T-helper 9 cell (primary cell): Measurements from ENCODE around the gene ST3GAL2.
"Not testable (repeated sequence)": the region's sequence is repeated elsewhere in the genome, so short reads cannot be mapped to it uniquely, and the experiment has no call there.

Experiments
- DNase-seq: peaks from one replicate; pipeline ENCODE4 v3.0.0-alpha.2; 2020

The ST3GAL2 gene

DNA sequence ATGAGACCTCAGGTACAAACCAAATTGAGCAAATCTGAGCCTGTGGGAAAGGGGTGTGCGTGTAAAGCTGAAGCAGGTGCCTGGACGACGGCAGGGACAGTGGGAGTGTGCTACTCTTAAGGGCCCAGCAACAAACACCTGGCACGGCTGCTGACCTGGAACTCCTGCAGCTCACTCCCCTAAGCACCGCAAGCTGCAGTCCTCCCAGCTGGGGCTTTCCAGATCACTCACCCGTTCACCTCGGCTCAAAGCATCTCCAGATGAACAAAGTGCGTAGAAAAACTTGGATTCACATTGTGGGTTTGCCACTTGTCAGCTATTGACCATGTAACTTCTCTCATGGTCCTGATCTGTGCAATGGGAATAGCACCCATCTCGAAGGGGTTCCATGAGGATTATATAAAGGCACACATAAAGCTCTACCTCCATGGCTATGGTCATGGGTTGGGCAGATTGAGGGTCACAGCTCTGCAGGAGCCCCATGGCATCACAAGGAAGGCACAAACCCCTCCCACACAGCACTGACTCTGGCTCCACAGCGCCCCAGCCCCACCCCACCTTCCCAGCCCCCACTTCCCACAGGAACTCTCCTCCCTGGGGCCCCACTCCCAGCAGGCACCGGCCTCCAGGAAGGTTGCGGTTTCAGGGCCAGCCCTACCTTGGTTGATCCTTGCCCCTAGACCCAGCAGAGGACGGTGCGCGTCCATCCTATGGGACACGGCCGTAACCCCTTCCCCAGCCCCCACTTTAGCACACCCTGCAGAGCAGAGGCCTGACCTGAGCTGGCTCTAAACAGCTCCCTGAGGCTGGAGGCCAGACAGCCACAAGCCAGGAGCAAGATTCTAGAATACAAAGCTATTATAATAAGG lies 21.9 kb downstream of the ST3GAL2 start:
- no peak for DNase-seq

- not testable (repeated sequence) for DNase-seq
Observed at GRCh38 chr16:70413572-70413971, 25.3 kb downstream of the ST3GAL2 start.

- DNase-seq: no peak
Observed at GRCh38 chr16:70412385-70412784, 26.5 kb downstream of the ST3GAL2 start.

- DNase-seq: no peak
Observed at GRCh38 chr16:70410734-70411133, 28.2 kb downstream of the ST3GAL2 start.

DNA sequence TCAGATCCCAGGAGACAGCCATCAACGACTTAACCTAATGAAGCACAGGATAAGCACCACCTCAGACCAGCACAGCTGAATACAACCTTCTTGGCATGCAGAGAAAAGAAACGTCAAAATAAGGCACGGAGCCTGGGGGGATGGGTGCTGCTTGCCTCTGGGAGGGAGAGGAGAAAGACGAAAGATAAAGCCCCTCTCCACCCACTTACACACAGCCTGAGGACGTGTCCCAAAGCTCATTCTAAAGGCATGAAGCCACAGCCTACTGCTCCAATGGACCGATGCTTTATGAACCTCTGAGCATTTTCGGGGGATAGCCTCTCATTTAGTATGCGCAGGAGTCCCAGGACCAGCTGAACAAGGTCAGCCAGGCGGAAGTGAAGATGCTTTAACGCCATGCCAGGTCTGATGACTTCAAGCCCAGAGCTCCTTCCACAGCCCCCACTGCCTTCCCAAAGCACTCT lies 31.1 kb downstream of the ST3GAL2 start:
- DNase-seq: no peak

GRCh38 chr16:70406104-70406503 lies 32.8 kb downstream of the ST3GAL2 start:
- DNase-seq: not testable (repeated sequence)

- no peak for DNase-seq
Observed at GRCh38 chr16:70402916-70403659, 35.8 kb downstream of the ST3GAL2 start.

- DNase-seq: no peak
Observed at GRCh38 chr16:70399951-70400350, 38.9 kb downstream of the ST3GAL2 start.

- DNase-seq: no peak
Observed at GRCh38 chr16:70399381-70399780, 39.5 kb downstream of the ST3GAL2 start.

DNA sequence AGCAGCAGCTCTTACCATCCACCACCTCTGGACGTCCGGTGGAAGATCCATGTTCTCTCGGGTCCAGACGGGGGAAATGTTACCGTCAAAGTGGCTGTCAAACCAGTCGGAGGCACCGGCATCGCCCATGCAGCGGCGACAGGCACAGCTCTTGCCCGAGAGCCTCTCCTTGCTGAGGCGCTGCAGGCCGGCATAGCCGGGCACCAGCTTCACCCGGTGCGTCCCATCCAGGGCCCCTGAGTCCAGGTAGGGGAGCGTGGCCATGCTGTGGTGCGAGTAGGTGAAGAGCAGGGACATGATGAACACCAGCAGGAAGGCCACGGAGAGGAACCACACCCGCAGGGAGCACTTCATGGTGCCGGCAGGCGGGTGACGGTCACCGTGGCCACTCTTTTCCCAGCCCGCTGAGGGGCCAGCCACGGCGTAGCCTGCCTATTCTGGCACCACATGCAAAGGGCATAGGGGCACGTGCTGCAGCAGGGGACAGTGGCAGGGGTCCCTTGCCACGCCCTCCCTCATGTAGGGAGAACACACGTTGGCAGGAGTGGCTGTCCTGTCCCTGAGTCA lies 40.6 kb downstream of the ST3GAL2 start:
- no peak for DNase-seq

GRCh38 chr16:70396246-70396904 lies 42.5 kb downstream of the ST3GAL2 start:
- no peak for DNase-seq

- peak; percentile 55 for DNase-seq
Observed at GRCh38 chr16:70395345-70395901, 43.5 kb downstream of the ST3GAL2 start.

DNA sequence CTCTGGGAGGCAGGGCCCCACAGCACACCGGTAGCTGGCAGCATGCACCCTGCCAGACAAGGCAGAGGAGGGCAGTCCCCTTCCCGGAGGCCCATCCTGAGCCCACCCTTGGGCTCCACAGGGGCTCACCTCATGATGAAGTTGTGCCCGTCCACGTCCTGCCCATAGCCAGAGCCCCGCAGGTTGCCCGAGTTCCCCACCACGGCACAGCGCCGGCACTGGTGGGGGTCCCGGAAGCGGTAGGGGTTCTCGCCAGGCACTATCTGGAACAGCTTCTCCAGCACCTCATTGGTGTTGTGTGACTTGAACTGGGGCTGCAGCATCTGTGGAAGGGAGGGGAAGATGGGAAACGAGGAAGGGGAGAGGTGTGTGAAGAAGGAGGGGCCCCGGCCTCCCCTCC lies 44.0 kb downstream of the ST3GAL2 start:
- no peak for DNase-seq

DNA sequence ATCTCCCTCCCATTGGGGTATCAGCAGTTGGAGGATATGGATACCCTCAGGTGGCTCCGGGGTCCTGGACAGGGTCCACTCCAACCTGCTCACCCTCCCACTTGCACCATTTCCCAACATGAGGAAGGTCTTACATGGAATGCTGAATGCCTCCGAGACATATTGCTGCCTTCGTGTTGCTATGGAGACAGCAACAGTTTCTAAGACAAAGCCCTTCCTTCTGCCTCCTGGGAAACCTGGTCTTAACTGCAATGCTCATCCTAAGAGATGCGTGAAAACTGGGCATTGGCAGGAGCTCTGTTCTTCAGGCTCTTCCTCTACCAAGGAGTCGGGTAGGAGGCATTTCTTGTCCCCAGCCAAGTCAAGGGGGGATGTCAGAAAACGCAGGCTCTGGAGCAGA lies 45.2 kb downstream of the ST3GAL2 start:
- no peak for DNase-seq

DNA sequence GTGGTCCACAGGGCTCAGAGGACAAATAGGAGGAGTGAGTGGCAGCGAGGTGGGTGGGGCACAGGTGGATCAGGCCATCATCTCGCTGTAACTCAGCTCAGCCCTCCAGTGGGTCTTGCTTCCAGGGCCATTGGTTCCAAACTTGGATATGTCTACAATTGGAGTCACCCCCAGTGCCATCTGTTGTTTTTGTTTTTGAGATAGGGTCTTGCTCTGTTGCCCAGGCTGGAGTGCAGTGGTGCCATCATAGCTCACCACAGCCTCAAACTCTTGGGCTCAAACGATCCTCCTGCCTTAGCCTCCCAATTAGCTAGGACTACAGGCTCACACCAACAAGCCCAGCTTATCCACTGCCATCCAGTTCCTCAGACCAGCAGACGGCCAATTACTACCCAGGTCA lies 46.3 kb downstream of the ST3GAL2 start:
- no peak for DNase-seq

- DNase-seq: no peak
Observed at GRCh38 chr16:70391881-70392481, 46.9 kb downstream of the ST3GAL2 start.

GRCh38 chr16:70391446-70391845 lies 47.5 kb downstream of the ST3GAL2 start:
- DNase-seq: no peak

DNA sequence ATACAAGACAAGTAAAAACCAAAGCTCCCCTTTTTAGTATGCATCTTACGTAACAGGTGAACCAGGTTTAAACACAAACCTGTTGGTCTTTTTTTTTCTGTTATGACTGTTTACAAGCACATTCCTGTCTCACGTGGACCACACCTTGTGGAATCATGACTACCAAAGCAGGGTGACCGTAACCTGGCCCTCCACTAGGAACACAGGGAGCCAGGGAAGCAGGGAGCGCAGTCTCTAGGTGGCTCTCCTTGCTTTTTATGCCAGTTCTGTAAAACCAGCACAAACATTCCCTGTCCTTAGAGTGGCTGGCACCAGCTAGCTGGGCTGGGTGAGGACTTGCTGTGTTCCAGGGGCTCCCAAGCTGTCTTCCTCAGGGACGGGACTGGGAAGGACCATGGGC lies 48.1 kb downstream of the ST3GAL2 start:
- DNase-seq: no peak

GRCh38 chr16:70388006-70388680 lies 50.8 kb downstream of the ST3GAL2 start:
- no peak for DNase-seq

GRCh38 chr16:70386289-70386986 lies 52.5 kb downstream of the ST3GAL2 start:
- DNase-seq: not testable (repeated sequence)

- no peak for DNase-seq
Observed at GRCh38 chr16:70383421-70383960, 55.4 kb downstream of the ST3GAL2 start.
